ENCODE results near the gene CPNE8.

Gene CPNE8

DNA sequence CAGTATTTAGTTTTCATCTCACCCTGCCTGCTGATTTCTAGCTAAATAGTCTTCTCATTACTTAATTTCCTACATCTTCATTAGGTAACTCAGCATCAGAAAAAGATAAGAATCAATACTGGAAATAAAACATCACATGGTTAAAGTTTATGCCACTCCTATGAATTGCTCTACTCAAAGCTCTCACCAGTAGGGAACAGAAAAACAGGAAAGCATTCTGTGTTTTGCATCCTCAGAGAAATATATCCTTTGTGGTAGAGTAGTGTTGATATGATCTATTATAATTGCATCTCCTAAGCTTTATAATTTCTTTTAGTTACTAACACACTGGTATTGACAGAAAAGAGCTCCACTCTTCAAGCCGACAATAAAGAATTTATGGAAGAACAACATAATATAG is 9.9 kb downstream of the CPNE8 start:
- no peak for DNase-seq (ENCODE audit: low read depth in 2 of 2)

DNA sequence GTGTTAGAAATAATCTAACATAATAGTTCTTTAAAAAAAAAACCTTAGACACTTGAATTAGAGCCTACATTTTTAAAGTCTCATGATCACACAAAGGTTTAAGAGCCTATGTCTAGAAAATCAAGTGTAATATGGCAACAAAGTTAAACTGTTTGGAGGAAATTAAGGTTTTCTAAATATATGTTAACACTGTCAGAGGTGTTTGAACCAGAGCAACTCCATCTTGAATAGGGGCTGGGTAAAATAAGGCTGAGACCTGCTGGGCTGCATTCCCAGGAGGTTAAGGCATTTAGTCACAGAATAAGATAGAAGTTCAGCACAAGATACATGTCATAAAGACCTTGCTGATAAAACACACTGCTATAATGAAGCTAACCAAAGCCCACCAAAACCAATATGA is 12.4 kb downstream of the CPNE8 start:
- DNase-seq (ENCODE audit: low read depth in 2 of 2): no peak

DNA sequence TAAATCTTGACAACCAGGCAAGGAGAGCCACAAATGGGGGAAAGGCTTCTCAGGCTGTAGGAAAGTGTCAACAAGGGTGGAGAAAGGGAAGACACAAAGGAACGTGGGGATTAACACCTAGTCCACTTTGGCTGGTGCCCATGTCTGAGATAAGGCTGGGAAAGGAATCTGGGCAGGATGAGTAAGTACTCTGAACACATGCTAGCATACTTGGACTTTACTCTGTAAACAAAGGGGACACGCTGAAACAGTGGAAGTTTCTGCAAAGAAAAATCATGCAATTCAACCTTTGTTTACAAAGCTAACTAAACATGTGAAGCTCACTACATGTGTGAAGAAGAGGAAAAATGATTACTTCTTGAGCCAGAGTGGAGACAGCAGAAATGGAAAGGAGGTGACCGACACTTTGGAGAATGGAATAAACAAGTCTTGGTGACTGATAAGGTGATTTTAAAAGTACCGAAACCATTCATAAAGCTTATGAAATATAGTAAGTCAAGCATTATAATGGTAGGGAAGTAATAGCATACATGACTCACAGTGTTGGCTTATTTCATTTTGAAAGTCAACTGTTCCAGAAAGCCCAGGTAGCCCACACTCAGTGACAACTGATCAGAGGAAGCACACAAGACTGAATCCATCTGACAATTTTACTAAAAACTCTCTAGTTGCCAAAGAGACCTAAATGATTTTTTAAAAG is 13.2 kb downstream of the CPNE8 start:
- DNase-seq (ENCODE audit: low read depth in 2 of 2): no peak

DNA sequence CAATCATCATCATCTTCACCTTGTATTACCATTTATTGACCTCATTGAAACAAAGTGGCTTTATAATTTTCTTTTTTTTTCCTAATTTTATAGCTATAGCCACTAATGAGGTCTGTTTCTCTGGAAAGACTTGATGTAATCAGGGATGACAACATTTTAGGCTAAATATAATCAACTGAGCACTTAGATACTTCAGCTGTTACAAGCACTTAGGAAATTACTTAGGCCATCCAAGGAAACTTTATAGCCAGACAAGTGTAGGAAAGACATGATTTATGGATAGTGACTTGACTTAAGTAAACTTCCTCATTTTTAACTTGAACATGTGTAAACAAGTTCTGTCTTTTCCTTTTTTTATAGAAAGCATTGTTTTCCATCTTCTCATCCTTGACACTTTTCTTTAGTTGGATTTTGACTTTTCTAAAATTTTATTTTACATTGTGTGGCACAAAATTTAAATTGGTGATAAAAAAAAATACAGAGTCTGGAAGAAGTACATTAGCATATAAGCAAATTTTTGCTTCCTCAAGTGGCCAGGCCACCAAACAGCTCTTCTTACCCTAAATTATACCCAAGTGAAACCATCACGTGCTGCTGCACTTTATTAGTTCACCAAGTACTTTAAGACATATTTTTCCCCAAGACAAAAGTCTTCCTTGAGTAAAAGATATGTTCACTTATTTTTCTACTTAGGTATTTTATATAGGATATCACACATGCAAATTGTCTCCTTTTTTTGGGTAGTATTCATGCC is 15.1 kb downstream of the CPNE8 start:
- DNase-seq (ENCODE audit: low read depth in 2 of 2): no peak

DNA sequence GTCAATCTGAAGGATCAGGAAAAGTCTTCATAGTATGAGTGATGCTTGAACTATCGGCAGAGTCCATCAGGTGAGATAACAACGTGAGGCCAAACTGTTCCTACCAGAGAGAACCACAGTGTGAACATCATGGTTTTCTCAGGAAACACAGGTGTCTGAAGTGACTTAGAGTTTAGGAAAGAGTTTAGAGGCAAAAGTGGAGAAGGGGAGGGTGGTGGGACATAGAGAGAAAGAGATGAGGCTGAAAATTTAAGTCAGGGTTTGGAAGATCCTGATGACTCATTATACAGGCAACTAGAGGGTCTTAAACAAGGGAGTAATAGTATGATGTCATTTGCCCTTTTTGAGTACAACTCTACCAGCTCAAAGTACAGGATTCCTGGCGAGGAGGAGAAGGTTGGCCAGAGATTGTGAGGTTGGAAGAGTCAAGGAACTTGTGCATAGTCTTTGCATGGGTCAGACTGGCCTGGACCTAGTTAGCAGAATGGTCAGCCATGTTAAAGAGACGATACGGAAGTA is 16.0 kb downstream of the CPNE8 start:
- DNase-seq (ENCODE audit: low read depth in 2 of 2): no peak

DNA sequence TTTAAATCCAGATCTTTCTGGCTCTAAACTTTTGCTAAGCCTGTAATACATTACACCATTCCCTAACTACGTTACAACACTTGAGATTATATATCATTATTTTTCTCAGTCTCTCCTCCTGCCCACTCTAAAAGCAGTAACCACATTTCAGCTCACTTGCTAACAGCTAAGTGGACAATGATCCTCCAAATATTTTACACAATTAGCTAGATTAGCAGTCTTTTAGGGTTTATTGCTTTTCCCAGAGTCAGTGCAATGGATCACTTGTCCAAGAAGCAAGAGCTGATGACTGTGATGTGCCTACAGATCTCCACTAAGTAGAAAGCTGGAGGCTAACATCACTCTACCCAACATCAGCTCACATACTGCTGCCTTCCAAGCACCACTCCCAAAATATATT is 17.6 kb downstream of the CPNE8 start:
- DNase-seq (ENCODE audit: low read depth in 2 of 2): no peak

DNA sequence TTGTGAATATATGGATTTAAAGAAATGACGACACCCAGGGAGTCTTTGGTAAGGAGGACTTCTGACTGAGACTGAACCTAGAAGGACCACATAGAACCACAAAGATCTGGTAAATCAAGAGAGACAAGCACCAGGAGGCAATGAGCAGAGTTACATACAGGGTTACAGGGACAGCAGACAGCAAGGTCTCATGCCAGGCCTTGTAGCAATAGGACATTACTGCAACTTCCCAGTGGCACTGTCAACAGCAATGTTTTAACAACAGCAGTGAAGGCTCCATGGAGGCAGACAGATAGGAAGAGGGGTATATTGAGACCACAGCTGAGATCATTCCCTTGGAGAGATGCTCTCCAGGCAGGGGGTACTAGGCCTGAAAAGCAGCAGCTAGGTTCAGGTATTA is 18.5 kb downstream of the CPNE8 start:
- DNase-seq (ENCODE audit: low read depth in 2 of 2): no peak

DNA sequence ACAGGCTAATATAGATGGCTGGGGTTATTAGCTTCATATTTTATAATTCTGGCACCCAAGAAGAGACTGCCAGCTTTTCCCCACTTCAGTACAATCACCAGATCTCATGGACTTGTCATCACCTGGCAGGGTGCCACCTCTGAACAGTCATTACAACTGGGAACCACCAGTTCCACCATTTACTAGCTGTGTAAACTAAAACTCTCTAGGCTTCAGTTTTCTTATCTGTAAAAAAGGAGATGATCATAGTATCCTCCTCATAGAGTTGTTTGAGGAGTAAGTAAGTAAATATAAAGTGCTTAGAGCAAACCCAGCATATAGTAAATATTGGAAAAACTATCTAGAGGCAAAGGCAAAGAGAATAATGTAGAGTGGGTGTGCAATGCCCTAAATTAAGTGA is 19.3 kb downstream of the CPNE8 start:
- no peak for DNase-seq (ENCODE audit: low read depth in 2 of 2)

DNA sequence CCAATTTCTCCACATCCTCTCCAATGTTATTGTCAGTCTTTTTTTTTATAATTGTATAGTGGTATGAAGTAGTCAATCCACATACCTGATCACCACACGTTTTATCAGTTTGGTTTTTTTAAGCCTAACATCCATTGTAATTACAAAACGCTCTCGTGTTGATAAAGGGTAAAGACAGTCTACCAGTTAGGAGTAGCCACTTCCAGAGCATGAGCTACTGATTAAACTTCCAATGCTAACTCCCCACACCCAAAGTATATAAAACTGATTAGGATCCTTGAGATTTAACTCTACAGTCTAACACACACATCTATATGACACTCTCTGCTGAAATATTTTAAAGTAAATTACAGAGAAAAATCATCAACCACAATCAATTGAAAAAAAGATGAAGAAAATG is 20.7 kb downstream of the CPNE8 start:
- DNase-seq (ENCODE audit: low read depth in 2 of 2): no peak

DNA sequence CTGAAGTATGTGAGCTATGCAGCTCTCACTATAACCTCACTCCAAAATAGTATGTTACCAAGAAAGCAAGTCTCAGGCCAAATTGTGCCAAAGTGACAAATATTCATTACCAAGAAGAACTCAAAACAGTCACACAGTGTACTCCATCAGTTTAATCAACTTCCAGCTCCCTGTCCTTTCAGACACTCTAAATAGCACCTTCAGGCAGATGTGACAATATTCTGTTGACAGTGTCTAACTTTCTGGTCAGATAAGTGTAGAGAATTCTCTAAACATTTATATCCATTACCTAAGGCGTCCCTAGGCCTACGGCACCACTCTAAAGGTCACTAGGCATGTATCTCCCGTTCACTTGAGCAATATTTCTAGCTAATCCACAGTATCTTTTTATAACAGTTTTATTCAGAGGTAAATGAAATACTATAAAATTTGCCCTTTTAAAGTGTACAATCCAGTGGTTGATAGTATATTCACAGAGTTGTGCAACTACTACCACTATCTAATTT is 21.7 kb downstream of the CPNE8 start:
- DNase-seq (ENCODE audit: low read depth in 2 of 2): no peak

DNA sequence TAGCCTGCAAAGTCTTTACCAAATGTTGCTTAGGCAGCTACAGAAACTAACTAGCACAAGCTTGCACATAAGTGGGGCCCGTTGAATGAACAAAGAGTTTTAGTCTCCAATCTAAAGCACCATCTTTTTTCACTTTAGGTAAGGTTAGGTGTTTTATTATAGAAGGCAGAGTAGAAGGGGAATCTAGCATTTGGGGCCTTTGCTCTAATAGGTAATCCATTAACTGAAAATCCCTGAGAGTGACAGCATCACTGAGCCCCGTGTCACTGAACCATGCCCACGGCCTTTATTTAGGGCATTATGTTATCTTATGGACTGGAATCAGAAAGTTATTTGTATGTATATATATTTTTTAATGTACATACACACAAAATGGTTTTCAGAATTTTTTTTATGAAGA is 25.1 kb downstream of the CPNE8 start:
- no peak for DNase-seq (ENCODE audit: low read depth in 2 of 2)

DNA sequence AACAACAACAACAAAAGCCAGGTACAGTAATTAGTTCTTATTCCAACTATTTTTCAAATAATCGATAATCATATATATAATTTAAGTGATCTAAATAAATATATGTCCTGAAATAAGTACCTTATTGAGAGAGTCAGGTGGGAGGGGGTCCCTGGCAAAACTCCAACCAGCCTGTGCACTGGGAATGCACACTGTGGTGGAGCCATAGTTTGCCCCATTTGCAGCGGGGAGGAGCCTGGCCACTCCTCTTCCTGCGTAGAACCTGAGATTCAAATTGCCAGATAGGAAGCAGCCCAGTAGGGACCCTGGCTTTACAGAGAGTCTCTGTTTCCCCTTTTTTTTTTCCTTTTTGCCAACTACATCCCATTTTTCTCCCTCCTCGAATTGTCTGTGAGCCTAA is 26.4 kb downstream of the CPNE8 start:
- no peak for DNase-seq (ENCODE audit: low read depth in 2 of 2)

DNA sequence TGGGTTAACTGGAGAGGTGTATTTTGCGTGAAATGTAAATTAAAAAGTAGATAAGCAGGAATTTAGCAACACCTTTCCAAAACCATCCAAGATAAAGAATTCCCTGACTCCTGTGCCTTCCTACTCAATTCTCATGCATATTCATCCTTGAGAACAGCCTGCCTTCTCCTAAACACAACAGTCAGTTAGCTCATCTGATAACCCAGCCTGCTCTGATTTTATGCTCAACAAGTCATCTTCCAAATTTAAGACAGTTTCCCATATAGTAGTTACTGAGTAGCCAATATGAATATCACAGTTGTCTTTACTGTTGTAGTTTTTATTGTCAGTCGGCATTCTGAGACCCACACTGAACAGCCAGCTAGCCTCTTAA is 27.1 kb downstream of the CPNE8 start:
- DNase-seq (ENCODE audit: low read depth in 2 of 2): no peak

DNA sequence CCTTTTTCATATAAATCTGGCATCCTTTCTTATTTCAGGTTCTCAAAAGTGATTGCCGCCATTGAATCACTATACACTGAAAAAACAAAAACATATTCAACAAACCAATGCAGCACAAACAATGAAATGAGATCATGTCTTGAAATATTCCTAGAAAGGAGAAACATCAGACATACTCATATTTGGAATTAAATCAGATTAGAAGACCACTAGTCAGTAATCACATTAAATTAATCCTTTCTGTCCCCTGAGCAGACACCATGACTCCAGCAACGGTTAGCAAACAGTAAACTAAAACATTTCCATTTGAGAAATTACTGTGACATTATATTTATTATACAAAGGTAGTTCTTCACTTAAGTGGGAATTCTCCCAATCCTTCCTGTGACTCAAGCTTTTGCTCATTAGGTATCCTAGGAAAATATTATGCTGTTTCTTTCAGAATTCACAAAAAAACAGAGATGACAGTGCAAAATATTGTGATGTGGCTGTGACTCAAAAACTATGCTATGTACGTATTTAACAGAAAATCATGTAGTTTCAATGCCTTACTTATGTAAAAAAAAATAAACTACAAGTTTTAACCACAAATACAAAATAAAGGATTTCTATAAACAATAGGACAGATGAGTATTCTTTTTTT is 29.7 kb downstream of the CPNE8 start:
- no peak for DNase-seq (ENCODE audit: low read depth in 2 of 2)

DNA sequence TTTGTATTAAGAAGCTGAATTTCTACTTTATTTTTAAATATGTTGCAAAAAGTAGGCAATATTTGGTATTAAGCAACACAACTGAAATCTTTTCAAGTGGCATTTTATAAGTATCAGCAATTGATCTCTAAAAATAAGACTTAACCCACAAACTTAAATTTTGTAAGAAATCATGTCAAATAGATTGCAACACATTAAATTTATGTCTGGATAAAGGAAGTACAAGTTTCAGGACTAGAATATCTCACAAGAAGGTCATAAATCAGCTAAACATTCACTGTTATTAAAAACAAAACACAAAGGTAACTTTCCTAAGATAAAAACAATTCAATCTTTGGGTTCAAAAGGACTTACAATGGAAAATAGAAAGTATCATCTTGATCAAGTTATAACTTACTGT is 32.8 kb downstream of the CPNE8 start:
- DNase-seq (ENCODE audit: low read depth in 2 of 2): no peak

DNA sequence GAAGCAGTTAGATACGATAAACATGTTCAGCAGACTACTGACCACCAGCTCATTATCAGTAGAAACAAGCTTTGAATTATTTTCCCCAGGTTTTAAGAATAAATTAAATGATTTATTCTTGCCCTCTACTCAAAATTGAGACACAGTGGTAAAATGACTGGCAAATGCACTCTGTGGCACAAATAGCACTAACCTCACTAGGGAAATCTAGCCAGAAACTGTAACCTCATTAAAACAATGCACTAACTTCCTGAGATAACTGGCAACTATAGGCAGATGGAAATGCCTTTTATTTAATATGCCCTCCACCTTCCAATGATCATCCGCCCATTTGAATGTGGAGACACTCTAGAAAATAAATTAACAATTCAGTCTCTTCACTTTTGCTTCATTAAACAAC is 33.2 kb downstream of the CPNE8 start:
- no peak for DNase-seq (ENCODE audit: low read depth in 2 of 2)

DNA sequence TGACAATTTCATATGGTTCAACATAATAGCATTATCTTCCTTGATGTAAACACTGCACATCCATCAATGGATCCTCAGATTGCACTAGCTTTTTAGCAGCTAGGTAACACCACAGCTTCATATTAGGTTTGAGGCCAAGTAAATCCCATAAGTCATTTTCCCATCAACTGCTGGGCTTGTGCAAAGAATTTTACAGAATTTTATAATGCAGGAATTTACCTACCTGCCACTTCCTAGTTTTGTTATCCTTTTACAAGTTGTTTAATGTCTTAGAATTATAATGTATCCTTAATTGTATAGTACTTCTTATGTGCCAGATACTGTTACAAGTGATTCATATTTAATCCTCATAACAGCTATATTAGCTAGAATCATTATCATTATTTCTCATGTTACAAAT is 36.4 kb downstream of the CPNE8 start:
- DNase-seq (ENCODE audit: low read depth in 2 of 2): no peak

DNA sequence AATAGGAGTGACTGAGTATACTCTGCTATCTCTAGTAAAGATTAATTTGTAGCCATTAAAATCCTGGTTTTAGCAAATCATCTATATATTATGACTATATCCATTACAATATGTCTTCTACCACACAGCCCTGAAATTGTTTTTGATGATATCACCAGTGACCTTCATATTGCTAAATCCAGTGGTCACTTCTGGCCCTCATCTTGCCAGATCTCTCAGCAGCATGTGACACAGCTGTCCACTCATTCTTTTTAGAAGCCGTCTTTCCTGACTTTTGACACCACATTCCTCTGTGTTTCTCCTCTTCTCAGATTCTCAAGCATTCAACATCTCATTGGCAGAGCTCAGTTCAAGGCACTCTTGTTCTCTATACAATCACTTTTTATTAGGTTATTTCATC is 54.9 kb downstream of the CPNE8 start:
- no peak for DNase-seq (ENCODE audit: low read depth in 2 of 2)

DNA sequence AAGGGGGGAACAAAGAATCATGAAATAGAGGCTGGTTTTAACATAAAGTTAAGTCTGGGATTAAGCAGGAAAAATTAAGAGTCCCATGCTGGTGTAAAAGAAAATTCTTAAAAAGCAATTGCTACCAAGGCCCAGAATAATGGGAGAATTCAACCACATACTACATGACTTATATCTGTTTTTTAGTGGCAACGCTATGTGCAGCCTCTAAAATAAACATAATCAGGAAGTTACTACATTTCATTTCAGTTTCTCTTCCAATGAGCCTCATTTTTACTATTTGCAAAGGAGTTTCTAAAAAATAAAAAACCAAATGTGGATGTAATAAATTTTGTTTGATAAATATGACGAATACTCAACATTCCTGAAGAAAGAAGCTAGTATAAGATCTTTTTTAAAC is 58.1 kb downstream of the CPNE8 start:
- DNase-seq (ENCODE audit: low read depth in 2 of 2): no peak

DNA sequence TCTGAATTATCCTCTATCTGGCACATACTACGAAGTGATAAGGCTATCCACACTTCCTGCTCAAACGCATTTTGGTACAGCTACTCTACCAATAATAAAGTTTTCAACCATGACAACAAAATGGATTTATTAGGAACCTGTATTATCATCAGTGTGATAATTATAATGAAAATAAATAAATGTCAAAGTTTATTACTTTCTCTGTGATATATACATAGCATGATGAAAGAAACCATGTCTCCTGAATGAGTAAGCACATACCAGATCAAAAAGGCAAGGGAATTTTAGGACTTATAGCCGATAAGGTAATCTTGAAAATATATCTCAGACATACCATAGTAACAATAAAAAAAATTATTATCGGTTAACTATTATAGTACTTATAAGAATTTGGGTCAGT is 61.1 kb downstream of the CPNE8 start:
- no peak for DNase-seq (ENCODE audit: low read depth in 2 of 2)

DNA sequence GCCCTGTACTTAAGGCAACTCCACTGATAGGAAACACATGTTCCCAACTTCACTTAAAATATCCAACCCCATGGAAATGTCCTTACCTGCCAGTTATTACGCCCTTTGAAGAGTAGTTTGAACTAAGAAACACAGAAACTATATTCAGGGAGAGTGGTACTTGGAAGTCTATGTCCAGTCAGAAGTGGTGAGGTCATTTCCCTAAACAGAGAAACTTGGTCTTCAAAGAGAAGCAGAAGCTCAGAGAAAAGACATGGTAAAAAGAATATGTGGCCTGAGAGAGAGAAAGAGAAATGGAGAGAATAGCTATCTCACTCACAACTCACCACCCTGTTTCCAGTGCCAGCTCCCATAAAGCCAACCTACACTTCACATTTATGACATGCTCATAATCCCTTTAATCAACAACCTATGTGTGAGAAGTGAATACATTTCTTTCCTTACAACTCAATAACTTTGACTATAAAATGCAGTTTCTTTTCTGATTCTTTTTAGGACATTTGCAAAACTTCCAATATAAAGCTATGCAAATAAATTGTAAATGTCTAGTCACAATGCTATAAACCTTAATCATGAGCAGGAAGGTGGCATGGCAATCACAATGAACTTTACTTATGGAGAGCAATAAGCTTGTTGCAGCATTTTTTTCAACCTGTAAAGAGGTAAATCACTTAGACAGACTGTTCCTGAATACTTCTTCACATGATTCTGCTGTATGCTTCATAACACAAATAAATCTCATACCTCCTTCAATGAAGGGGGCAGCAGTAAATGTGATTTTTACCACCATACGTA is 67.1 kb downstream of the CPNE8 start:
- no peak for DNase-seq (ENCODE audit: low read depth in 2 of 2)

DNA sequence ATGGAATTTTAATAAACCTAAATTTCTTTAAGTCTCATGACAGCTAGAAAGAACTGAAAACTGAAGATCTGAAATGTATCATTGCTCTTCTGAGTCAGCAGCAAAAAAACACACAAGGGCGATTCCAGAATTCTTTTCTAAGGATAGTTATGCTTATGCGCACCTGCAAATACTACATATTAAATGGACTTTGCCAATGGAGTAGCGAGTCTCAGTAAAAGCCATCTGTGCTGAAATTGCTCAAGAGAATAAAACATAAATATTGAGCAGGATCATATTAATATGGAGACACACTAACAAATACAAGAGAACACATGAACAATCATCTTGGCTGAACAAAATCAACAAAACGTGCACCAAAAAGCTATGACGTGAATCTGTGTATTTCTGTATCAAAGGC is 73.7 kb downstream of the CPNE8 start:
- DNase-seq (ENCODE audit: low read depth in 2 of 2): no peak
